ENCODE results near the gene PPP6R1. TPM values are rescaled to one million over a fixed set of nuclear protein-coding genes. Genes with fewer than 3 reads are reported as not detected.

PPP6R1 gene
- total RNA-seq, 2 experiments from 2014 or later = 89.6 to 161 TPM

DNA sequence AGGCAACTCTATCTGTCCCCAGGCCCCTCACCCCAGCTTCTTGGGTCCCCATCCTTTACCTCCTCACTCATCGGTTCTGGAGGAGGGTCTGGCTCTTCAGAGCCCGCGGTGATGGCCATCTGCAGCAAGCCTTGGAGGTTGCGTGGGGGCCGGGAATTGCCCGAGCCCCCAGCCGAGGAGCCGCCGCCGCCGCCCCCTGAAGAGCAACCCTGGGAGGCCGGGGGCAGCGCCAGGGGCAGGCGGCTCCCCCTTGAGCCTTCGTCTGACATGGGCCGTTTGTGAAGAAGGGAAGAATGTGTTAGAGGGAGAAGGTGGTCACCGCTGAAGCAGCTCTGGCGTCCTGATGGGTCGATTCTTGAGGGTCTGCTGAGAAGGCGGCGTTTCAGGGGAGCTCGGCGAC lies 20.5 kb upstream of the PPP6R1 start:
- CTCF ChIA-PET (ENCODE audit: unreplicated experiment) = no interaction called here

DNA sequence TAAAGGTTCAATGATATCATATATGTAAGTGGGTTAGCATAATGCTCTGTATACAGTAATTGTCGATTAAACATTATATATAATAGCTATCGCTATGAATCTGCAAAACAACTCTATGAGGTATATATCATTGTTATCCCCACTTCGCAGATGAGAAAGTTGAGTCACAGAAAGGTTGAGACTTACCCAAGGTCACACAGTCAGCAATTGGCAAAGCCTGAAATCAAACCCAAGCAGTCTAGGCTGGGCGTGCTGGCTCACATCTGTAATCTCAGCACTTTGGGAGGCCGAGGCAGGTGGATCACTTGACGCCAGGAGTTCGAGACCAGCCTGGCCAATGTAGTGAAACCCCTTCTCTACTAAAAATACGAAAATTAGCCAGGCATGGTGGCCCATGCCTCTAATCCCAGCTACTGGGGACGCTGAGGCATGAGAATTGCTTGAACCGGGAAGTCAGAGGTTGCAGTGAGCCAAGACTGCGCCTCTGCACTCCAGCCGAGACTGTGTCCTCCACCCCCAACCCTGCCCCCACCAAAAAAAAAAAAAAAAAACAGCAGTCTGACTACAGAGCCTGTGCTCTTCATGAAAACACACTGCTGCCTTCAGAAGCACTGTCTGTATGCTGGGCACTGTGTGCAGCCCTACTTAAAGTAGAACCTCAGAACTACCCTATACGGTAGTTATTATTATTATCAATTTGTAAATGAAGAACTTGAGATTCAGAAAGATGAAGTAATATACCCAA lies 19.7 kb upstream of the PPP6R1 start:
- Histone ChIP-seq H3K9me3 (ENCODE audit: low read length) (no peaks in the 10 kb centered on the region), H3K4me3 (ENCODE audit: low read depth, low read length, poor library complexity, severe bottlenecking) (peak overlapping the region; percentile 95), H3K36me3 (ENCODE audit: insufficient read depth, low read length) (peaks cover 21% of the 10 kb centered on the region), H3K79me2 (ENCODE audit: insufficient read depth, low read depth, low read length) (peaks cover 37% of the 10 kb centered on the region), H3K9me2 (ENCODE audit: insufficient read depth, low read length) (no peaks in the 10 kb centered on the region), H3K4me1 (ENCODE audit: insufficient read depth, low read length, poor library complexity, severe bottlenecking) (peaks cover 86% of the 10 kb centered on the region), H3K27ac (ENCODE audit: low read depth, low read length, poor library complexity, severe bottlenecking) (peak overlapping the region; percentile 93), H3K4me2 (ENCODE audit: low read length) (peak overlapping the region; percentile 99), H4K20me1 (ENCODE audit: insufficient read depth, low read length) (no peaks in the 10 kb centered on the region), H2AFZ (ENCODE audit: low read length) (no peak overlapping the region)
- peak; percentile 38 for DNase-seq (ENCODE audit: low spot score)
- BruUV-seq (replicated peaks) = TSS peak; percentile 47
- ChIA-PET CTCF (ENCODE audit: unreplicated experiment) (no interaction called here), POLR2A (interaction anchor here (0.6 to 5.0 kb wide), 6 partner anchors 19 to 61 kb away, joined by 3 to 32 read pairs (median 4); partner anchors contain the start of genes KMT5C and PPP6R1)
- TF ChIP-seq EZH2phosphoT487 (IDR thresholded peaks at IDR 0.05; ENCODE audit: borderline replicate concordance, low read depth, low read length) = no peak
- TF ChIP-seq, protein P1, sequence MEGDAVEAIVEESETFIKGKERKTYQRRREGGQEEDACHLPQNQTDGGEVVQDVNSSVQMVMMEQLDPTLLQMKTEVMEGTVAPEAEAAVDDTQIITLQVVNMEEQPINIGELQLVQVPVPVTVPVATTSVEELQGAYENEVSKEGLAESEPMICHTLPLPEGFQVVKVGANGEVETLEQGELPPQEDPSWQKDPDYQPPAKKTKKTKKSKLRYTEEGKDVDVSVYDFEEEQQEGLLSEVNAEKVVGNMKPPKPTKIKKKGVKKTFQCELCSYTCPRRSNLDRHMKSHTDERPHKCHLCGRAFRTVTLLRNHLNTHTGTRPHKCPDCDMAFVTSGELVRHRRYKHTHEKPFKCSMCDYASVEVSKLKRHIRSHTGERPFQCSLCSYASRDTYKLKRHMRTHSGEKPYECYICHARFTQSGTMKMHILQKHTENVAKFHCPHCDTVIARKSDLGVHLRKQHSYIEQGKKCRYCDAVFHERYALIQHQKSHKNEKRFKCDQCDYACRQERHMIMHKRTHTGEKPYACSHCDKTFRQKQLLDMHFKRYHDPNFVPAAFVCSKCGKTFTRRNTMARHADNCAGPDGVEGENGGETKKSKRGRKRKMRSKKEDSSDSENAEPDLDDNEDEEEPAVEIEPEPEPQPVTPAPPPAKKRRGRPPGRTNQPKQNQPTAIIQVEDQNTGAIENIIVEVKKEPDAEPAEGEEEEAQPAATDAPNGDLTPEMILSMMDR (conservative IDR thresholded peaks at IDR 0.05; ENCODE audit: low read length) = no peak
- intact Hi-C loops (cut with micrococcal nuclease; ENCODE audit: unreplicated experiment) = no loop called here

More for the DNA sequence above, 20.5 kb upstream of the PPP6R1 start:
- H3K36me3 ChIP-seq (ENCODE audit: insufficient read depth, low read length) = peaks cover 16% of the 10 kb centered on the region; the same call in 1 of the 2 replicates
- H3K4me3 ChIP-seq (ENCODE audit: low read depth, low read length, poor library complexity, severe bottlenecking) = peak overlapping the region; percentile 95
- H3K79me2 ChIP-seq (ENCODE audit: insufficient read depth, low read depth, low read length) = peaks cover 33% of the 10 kb centered on the region
- TF ChIP-seq, protein P1 (conservative IDR thresholded peaks at IDR 0.05; ENCODE audit: low read length) = no peak
- TF ChIP-seq EZH2phosphoT487 (IDR thresholded peaks at IDR 0.05; ENCODE audit: borderline replicate concordance, low read depth, low read length) = no peak
- intact Hi-C loops (cut with micrococcal nuclease; ENCODE audit: unreplicated experiment) = no loop called here
- H2AFZ ChIP-seq (ENCODE audit: low read length) = no peak overlapping the region
- POLR2A ChIA-PET = no interaction called here
- no TSS peak for BruUV-seq (replicated peaks)
- H3K27ac ChIP-seq (ENCODE audit: low read depth, low read length, poor library complexity, severe bottlenecking) = peak overlapping the region; percentile 93
- DNase-seq (ENCODE audit: low spot score) = no peak
- no peaks in the 10 kb centered on the region for H4K20me1 ChIP-seq (ENCODE audit: insufficient read depth, low read length)
- no peaks in the 10 kb centered on the region for H3K9me3 ChIP-seq (ENCODE audit: low read length)
- H3K4me1 ChIP-seq (ENCODE audit: insufficient read depth, low read length, poor library complexity, severe bottlenecking) = peaks cover 79% of the 10 kb centered on the region
- peak overlapping the region; percentile 99 for H3K4me2 ChIP-seq (ENCODE audit: low read length)
- H3K9me2 ChIP-seq (ENCODE audit: insufficient read depth, low read length) = no peaks in the 10 kb centered on the region

- peak overlapping the region; percentile 64 for H3K4me3 ChIP-seq (ENCODE audit: low read depth, low read length, poor library complexity, severe bottlenecking)
- BruUV-seq (replicated peaks) = no TSS peak
- peak overlapping the region; percentile 99 for H3K4me2 ChIP-seq (ENCODE audit: low read length)
- TF ChIP-seq EZH2phosphoT487 (IDR thresholded peaks at IDR 0.05; ENCODE audit: borderline replicate concordance, low read depth, low read length) = no peak
- TF ChIP-seq, protein P1 (conservative IDR thresholded peaks at IDR 0.05; ENCODE audit: low read length) = no peak
- H2AFZ ChIP-seq (ENCODE audit: low read length) = no peak overlapping the region
- no peaks in the 10 kb centered on the region for H3K9me3 ChIP-seq (ENCODE audit: low read length)
- H3K4me1 ChIP-seq (ENCODE audit: insufficient read depth, low read length, poor library complexity, severe bottlenecking) = peaks cover 83% of the 10 kb centered on the region
- ChIA-PET CTCF (ENCODE audit: unreplicated experiment) (no interaction called here), POLR2A (interaction anchor here (0.5 to 5.0 kb wide), 6 partner anchors 18 to 356 kb away, joined by 3 to 32 read pairs (median 4); partner anchors contain the start of gene PPP6R1)
- H3K79me2 ChIP-seq (ENCODE audit: insufficient read depth, low read depth, low read length) = peaks cover 38% of the 10 kb centered on the region
- H3K9me2 ChIP-seq (ENCODE audit: insufficient read depth, low read length) = no peaks in the 10 kb centered on the region
- intact Hi-C loops (cut with micrococcal nuclease; ENCODE audit: unreplicated experiment) = no loop called here
- H4K20me1 ChIP-seq (ENCODE audit: insufficient read depth, low read length) = no peaks in the 10 kb centered on the region
- DNase-seq (ENCODE audit: low spot score) = no peak
- peaks cover 30% of the 10 kb centered on the region for H3K36me3 ChIP-seq (ENCODE audit: insufficient read depth, low read length)
- H3K27ac ChIP-seq (ENCODE audit: low read depth, low read length, poor library complexity, severe bottlenecking) = peak overlapping the region; percentile 93
These were observed 18.7 kb upstream of the PPP6R1 start for GRCh38 chr19:55277494-55277893.

Measured in OCI-LY7 (cell line).